Panc1 (cell line): ENCODE data around the gene STXBP1. TPM values are rescaled to one million over a fixed set of nuclear protein-coding genes. Genes with fewer than 3 reads are reported as not detected.

Experiments
- ATAC-seq: fragments of 200-7000 bp; cut with Tn5 transposase; 2 replicates; pipeline ENCODE4 v1.9.1; 2020; ENCODE audit warnings: mild to moderate bottlenecking, moderate library complexity
- BruUV-seq: library from RNA; stranded (reverse); fragments of 400-500 nt; replicated peaks from 2 replicates; lab custom pipeline; 2021; lab: Mats Ljungman, UMichigan
- CTCF ChIA-PET: fragments of 300-600 bp; sonication (Branson Sonifier 250); formaldehyde crosslinking; loops from one replicate; lab custom pipeline; 2022; ENCODE audit warnings: antibody characterized with exemption; lab: Charles Lee
- POLR2A ChIA-PET: fragments of 300-600 bp; sonication (Branson Sonifier 250); formaldehyde crosslinking; loops from one replicate; lab custom pipeline; 2022; ENCODE audit warnings: antibody characterized with exemption; lab: Charles Lee
- DNase-seq: peaks from one replicate; pipeline ENCODE4 v3.0.0-alpha.2; 2010; ENCODE audit warnings: low read depth, low spot score
- H3K27ac ChIP-seq: 2 replicates; pipeline ENCODE4 v1.5.1; 2011; ENCODE audit warnings: mild to moderate bottlenecking, low read length, inconsistent platforms
- H3K27me3 ChIP-seq: fragments of 200-500 bp; sonication (Bioruptor generic); 2 replicates; pipeline ENCODE4 v1.6.0; 2014; ENCODE audit warnings: low read length, inconsistent platforms; ENCODE audit not compliant: control insufficient read depth, insufficient read depth
- H3K36me3 ChIP-seq: fragments of 200-500 bp; sonication (Bioruptor generic); 2 replicates; pipeline ENCODE4 v1.5.1; 2014; ENCODE audit warnings: inconsistent platforms, mild to moderate bottlenecking, low read length, moderate library complexity; ENCODE audit not compliant: control insufficient read depth, insufficient read depth
- H3K4me1 ChIP-seq: 2 replicates; pipeline ENCODE4 v1.5.1; 2011; ENCODE audit warnings: inconsistent platforms, mild to moderate bottlenecking, low read length, moderate library complexity; ENCODE audit not compliant: control insufficient read depth, insufficient read depth
- H3K4me3 ChIP-seq, 2 experiments: 2 replicates each; pipeline ENCODE4 v1.5.1; 2011 to 2012; ENCODE audit warnings: low read depth in 2 of 2, low read length in 2 of 2, mild to moderate bottlenecking in 2 of 2, inconsistent platforms in 1 of 2, moderate library complexity in 1 of 2
- H3K9me3 ChIP-seq: fragments of 200-500 bp; sonication (Bioruptor generic); 2 replicates; pipeline ENCODE4 v1.5.1; 2014; ENCODE audit warnings: low read depth, mild to moderate bottlenecking, inconsistent platforms, low read length, moderate library complexity; ENCODE audit not compliant: control insufficient read depth, insufficient read depth
- POLR2AphosphoS5 ChIP-seq: IDR thresholded peaks from 2 replicates; pipeline ENCODE4 v1.6.1; 2012; ENCODE audit warnings: mild to moderate bottlenecking, low read depth, low read length, moderate library complexity
- SIN3A ChIP-seq: IDR thresholded peaks from 2 replicates; pipeline ENCODE4 v1.6.1; 2012; ENCODE audit warnings: low read depth, mild to moderate bottlenecking, low read length, moderate library complexity, borderline replicate concordance; ENCODE audit not compliant: insufficient read depth
- TCF7L2 ChIP-seq: IDR thresholded peaks from 2 replicates; pipeline ENCODE4 v1.6.1; 2011; ENCODE audit warnings: mild to moderate bottlenecking, low read depth, low read length, inconsistent platforms
- in situ Hi-C: cut with HindIII; loops from 2 replicates; pipeline ENCODE4 v1.10.0; 2016; ENCODE audit warnings: low sequenced_read_pairs, low pct_unique_long_range_greater_than_20kb
- intact Hi-C: fragments of 100-400 bp; cut with micrococcal nuclease; formaldehyde crosslinking; loops from one replicate; pipeline ENCODE4 v1.10.0; 2022; ENCODE audit not compliant: unreplicated experiment
- total RNA-seq: library from RNA; stranded (reverse); gene quantifications from one replicate; pipeline ENCODE4 v1.2.1, GENCODE V29; 2021; ENCODE audit not compliant: unreplicated experiment
- TF ChIP-seq, protein P1 (sequence below), 2 experiments: IDR thresholded peaks; 2 replicates each; pipeline ENCODE4 v1.6.1; 2011 to 2012; ENCODE audit warnings: low read depth in 2 of 2, control low read depth in 1 of 2, low read length in 1 of 2, mild to moderate bottlenecking in 1 of 2, moderate library complexity in 1 of 2; ENCODE audit not compliant: insufficient read depth in 1 of 2
- TF ChIP-seq, protein P2 (sequence below): fragments of 450-650 bp; IDR thresholded peaks from 2 replicates; pipeline ENCODE4 v1.5.1; 2017; ENCODE audit warnings: mild to moderate bottlenecking

The STXBP1 gene
- total RNA-seq, 1 experiment from 2014 or later: 67.5 TPM

DNA sequence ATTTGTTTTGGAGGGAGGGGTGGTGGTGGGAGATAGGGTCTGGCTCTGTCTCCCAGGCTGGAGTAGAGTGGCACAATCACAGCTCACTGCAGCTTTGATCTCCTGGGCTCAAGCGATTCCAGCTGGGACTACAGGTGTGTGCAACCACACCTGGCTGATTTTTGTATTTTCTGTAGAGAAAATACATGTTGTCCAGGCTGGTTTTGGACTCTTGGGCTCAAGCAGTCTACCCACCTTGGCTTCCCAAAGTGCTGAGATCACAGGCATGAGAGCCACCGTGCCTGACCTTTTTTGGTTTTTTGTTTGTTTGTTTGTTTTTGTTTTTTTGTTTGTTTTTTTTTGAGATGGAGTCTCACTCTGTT is 15.4 kb downstream of the STXBP1 start:
- no peak overlapping the region for H3K4me3 ChIP-seq
- H3K36me3 ChIP-seq: no peaks in the 10 kb centered on the region
- H3K27me3 ChIP-seq: no peaks in the 10 kb centered on the region
- DNase-seq (no peak), ATAC-seq (no peak)
- BruUV-seq: no TSS peak
- TF ChIP-seq TCF7L2 (0 out of 2 replicates have a peak, but pooled peaks have one; percentile 26), POLR2AphosphoS5 (no peak), SIN3A (no peak)
- TF ChIP-seq, protein P1, sequence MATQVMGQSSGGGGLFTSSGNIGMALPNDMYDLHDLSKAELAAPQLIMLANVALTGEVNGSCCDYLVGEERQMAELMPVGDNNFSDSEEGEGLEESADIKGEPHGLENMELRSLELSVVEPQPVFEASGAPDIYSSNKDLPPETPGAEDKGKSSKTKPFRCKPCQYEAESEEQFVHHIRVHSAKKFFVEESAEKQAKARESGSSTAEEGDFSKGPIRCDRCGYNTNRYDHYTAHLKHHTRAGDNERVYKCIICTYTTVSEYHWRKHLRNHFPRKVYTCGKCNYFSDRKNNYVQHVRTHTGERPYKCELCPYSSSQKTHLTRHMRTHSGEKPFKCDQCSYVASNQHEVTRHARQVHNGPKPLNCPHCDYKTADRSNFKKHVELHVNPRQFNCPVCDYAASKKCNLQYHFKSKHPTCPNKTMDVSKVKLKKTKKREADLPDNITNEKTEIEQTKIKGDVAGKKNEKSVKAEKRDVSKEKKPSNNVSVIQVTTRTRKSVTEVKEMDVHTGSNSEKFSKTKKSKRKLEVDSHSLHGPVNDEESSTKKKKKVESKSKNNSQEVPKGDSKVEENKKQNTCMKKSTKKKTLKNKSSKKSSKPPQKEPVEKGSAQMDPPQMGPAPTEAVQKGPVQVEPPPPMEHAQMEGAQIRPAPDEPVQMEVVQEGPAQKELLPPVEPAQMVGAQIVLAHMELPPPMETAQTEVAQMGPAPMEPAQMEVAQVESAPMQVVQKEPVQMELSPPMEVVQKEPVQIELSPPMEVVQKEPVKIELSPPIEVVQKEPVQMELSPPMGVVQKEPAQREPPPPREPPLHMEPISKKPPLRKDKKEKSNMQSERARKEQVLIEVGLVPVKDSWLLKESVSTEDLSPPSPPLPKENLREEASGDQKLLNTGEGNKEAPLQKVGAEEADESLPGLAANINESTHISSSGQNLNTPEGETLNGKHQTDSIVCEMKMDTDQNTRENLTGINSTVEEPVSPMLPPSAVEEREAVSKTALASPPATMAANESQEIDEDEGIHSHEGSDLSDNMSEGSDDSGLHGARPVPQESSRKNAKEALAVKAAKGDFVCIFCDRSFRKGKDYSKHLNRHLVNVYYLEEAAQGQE (IDR thresholded peaks at IDR 0.05; ENCODE audit: insufficient read depth in 1 of 2, low read depth in 2 of 2, low read length in 1 of 2): no peak
- H3K4me1 ChIP-seq: peaks cover 7% of the 10 kb centered on the region; the same call in 1 of the 2 replicates
- ChIA-PET CTCF (no interaction called here), POLR2A (no interaction called here)
- intact Hi-C loops (no loop called here), in situ Hi-C loops (no loop called here)
- H3K9me3 ChIP-seq: no peaks in the 10 kb centered on the region
- H3K27ac ChIP-seq: no peak overlapping the region

DNA sequence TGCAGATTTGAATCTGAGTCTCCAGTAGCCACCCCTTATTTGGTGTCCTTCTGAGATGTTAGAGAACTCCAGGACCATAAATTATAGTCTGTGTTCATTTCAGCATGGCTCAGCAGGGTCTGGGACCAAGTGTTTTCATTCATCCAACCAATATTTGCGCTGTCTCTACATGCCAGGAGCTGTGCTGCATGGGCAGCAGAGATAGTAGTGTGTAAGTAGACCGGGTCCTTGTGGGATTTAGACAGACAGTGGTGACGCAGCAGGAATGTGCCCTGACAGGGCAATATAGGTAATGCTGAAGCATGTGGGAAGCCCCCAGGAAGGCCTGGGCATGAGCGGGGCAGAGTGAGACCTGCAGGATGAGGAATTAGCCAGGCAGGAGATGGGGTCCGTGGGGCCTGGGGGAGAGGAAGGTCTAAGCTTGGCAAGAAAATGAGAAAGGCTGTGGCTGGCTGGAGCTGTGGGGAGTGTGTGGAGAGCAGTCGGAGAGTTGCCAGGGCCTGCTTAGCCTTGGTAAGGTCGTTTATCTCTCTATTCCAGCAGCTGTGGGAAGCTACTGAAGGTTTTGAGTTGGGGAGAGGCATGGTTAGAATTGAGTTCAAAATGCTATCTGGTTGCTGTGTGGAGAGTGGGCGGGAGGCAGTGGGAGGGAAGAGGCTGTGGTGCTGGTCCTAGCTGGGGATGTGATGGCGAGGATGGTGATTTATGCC is 16.8 kb downstream of the STXBP1 start:
- intact Hi-C loops (no loop called here), in situ Hi-C loops (no loop called here)
- no peaks in the 10 kb centered on the region for H3K9me3 ChIP-seq
- TF ChIP-seq POLR2AphosphoS5: no peak
- no peak for TF ChIP-seq SIN3A
- TF ChIP-seq, protein P2, sequence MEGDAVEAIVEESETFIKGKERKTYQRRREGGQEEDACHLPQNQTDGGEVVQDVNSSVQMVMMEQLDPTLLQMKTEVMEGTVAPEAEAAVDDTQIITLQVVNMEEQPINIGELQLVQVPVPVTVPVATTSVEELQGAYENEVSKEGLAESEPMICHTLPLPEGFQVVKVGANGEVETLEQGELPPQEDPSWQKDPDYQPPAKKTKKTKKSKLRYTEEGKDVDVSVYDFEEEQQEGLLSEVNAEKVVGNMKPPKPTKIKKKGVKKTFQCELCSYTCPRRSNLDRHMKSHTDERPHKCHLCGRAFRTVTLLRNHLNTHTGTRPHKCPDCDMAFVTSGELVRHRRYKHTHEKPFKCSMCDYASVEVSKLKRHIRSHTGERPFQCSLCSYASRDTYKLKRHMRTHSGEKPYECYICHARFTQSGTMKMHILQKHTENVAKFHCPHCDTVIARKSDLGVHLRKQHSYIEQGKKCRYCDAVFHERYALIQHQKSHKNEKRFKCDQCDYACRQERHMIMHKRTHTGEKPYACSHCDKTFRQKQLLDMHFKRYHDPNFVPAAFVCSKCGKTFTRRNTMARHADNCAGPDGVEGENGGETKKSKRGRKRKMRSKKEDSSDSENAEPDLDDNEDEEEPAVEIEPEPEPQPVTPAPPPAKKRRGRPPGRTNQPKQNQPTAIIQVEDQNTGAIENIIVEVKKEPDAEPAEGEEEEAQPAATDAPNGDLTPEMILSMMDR: no peak
- TF ChIP-seq TCF7L2: no peak
- TF ChIP-seq, protein P1 (IDR thresholded peaks at IDR 0.05; ENCODE audit: insufficient read depth in 1 of 2, low read depth in 2 of 2, low read length in 1 of 2): no peak
- H3K4me3 ChIP-seq: no peak overlapping the region
- BruUV-seq: no TSS peak
- ATAC-seq (0 out of 2 replicates have a peak, but pooled peaks have one; percentile 21), DNase-seq (no peak)
- peaks cover 7% of the 10 kb centered on the region; the same call in 1 of the 2 replicates for H3K4me1 ChIP-seq
- POLR2A ChIA-PET: no interaction called here
- H3K36me3 ChIP-seq: no peaks in the 10 kb centered on the region
- no peak overlapping the region for H3K27ac ChIP-seq
- no peaks in the 10 kb centered on the region for H3K27me3 ChIP-seq
- CTCF ChIA-PET: no interaction called here
